ENCODE data around the gene S100A13. TPM values are rescaled to one million over a fixed set of nuclear protein-coding genes. Genes with fewer than 3 reads are reported as not detected.
A peak's percentile ranks its signal among the peaks of the same experiment; 100 is the strongest.
"Not testable (repeated sequence)": the region's sequence is repeated elsewhere in the genome, so short reads cannot be mapped to it uniquely, and the experiment has no call there.

The S100A13 gene
- polyA plus RNA-seq (2013, experiment 1 of 2) = 357 TPM
- polyA plus RNA-seq (2013, experiment 2 of 2) = 345 TPM

- 4 to 6% methylated on average over 16 to 21 of the region's 28 CpGs for WGBS, 2 experiments (ENCODE audit: insufficient coverage in 2 of 2)
- H3K4me3 ChIP-seq (ENCODE audit: extremely low read depth, insufficient read depth, low read length, poor library complexity, severe bottlenecking) = peak within 1 kb of the TSS; percentile 53
Observed at GRCh38 chr1:153626904-153627714, at the start of gene S100A13. Gene S100A13, minus strand, starts transcription at chr1:153627505. Its CDS starts 1,033 bp downstream, at chr1:153626472.

DNA sequence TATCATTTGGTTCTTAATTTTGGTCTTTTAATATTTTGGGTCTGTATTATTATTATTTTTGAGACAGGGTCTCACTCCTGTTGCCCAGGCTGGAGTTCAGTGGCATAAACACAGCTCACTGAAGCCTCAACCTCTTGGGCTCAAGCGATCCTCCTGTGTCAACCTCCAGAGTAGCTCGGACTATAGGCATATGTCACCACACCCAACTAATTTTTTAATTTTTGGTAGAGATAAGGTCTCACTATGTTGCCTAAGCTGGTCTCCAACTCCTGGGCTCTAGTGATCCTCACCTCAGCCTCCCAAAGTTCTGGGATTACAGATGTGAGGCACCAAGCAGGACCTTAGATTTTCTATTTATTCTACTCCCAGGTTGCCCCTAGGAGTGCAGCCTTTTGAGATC, 46.2 kb upstream of the S100A13 start:
- H3K36me3 ChIP-seq (ENCODE audit: control insufficient read depth, insufficient read depth, low read length) = peaks cover 16% of the 10 kb centered on the region
- WGBS, 2 experiments (ENCODE audit: insufficient coverage in 2 of 2) = no CpG with 5 or more reads among the region's 2 CpGs
- no peak overlapping the region for H3K27ac ChIP-seq (ENCODE audit: low read depth, low read length, severe bottlenecking)
- peaks cover 7% of the 10 kb centered on the region for H3K4me1 ChIP-seq (ENCODE audit: control insufficient read depth, insufficient read depth, low read length, poor library complexity, severe bottlenecking)
- H3K4me3 ChIP-seq (ENCODE audit: extremely low read depth, insufficient read depth, low read length, poor library complexity, severe bottlenecking) = no peak overlapping the region
- no peaks in the 10 kb centered on the region for H3K9me3 ChIP-seq (ENCODE audit: control insufficient read depth, low read length)

More at GRCh38 chr1:153626904-153627714, at the start of gene S100A13:
- H3K36me3 ChIP-seq (ENCODE audit: control insufficient read depth, insufficient read depth, low read length) = peaks cover 41% of the 10 kb centered on the region
- peaks cover 41% of the 10 kb centered on the region for H3K4me1 ChIP-seq (ENCODE audit: control insufficient read depth, insufficient read depth, low read length, poor library complexity, severe bottlenecking)
- H3K27ac ChIP-seq (ENCODE audit: low read depth, low read length, severe bottlenecking) = peak within 1 kb of the TSS; percentile 97
- no peaks in the 10 kb centered on the region for H3K9me3 ChIP-seq (ENCODE audit: control insufficient read depth, low read length)

- H3K36me3 ChIP-seq (ENCODE audit: control insufficient read depth, insufficient read depth, low read length) = peaks cover 33% of the 10 kb centered on the region
- 44 to 53% methylated on average over 13 to 20 of the region's 28 CpGs for WGBS, 2 experiments (ENCODE audit: insufficient coverage in 2 of 2)
- not testable (repeated sequence) for H3K4me1 ChIP-seq (ENCODE audit: control insufficient read depth, insufficient read depth, low read length, poor library complexity, severe bottlenecking); H3K9me3 ChIP-seq (ENCODE audit: control insufficient read depth, low read length)
- peak overlapping the region; percentile 50 for H3K4me3 ChIP-seq (ENCODE audit: extremely low read depth, insufficient read depth, low read length, poor library complexity, severe bottlenecking)
- peak overlapping the region; percentile 83 for H3K27ac ChIP-seq (ENCODE audit: low read depth, low read length, severe bottlenecking)
Observed at GRCh38 chr1:153671628-153672353, 44.5 kb upstream of the S100A13 start.

GRCh38 chr1:153670859-153671627, 43.7 kb upstream of the S100A13 start, which contains the start of gene ILF2:
Gene ILF2, minus strand, starts transcription at chr1:153670993. Its CDS starts 71 bp downstream, at chr1:153670922.
- Histone ChIP-seq H3K4me1 (ENCODE audit: control insufficient read depth, insufficient read depth, low read length, poor library complexity, severe bottlenecking) (peaks cover 10% of the 10 kb centered on the region), H3K27ac (ENCODE audit: low read depth, low read length, severe bottlenecking) (peak within 1 kb of the TSS; percentile 86), H3K4me3 (ENCODE audit: extremely low read depth, insufficient read depth, low read length, poor library complexity, severe bottlenecking) (peak within 1 kb of the TSS; percentile 100), H3K36me3 (ENCODE audit: control insufficient read depth, insufficient read depth, low read length) (peaks cover 41% of the 10 kb centered on the region), H3K9me3 (ENCODE audit: control insufficient read depth, low read length) (no peaks in the 10 kb centered on the region)
- 0 to 1% methylated on average over 28 to 33 of the region's 35 CpGs for WGBS, 2 experiments (ENCODE audit: insufficient coverage in 2 of 2)

DNA sequence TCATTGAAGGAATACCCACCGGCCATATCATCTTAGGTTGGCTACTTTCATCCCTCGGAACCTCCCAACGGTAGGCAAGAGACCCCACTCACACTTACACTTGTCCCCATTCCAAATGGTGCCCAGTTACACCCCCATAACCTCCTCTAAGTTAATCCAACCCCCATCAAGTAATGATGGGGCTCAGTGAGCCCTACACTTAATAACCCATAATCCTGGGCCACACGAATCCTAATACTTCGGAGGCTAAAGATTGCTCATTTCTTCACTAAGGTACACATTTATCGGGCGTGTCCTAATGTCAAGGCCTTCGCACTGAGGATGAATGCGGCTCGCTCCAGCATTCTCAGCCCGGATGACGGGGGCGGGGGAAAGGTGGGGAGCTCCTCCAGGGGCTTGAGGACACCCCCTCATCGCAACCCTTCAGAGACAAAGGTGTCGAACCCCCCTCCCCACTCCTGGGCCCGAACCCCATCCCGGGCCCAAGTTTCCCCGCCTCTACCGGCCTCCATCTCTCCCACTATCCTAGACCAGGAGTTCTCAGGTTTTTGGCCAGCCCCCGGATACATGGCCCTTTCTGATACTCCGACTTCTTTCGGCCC, 43.1 kb upstream of the S100A13 start:
- WGBS, 2 experiments (ENCODE audit: insufficient coverage in 2 of 2) = 2% methylated on average over 18 to 21 of the region's 22 CpGs
- H3K9me3 ChIP-seq (ENCODE audit: control insufficient read depth, low read length) = no peaks in the 10 kb centered on the region
- H3K4me1 ChIP-seq (ENCODE audit: control insufficient read depth, insufficient read depth, low read length, poor library complexity, severe bottlenecking) = peaks cover 10% of the 10 kb centered on the region
- H3K4me3 ChIP-seq (ENCODE audit: extremely low read depth, insufficient read depth, low read length, poor library complexity, severe bottlenecking) = peak overlapping the region; percentile 100
- peak overlapping the region; percentile 86 for H3K27ac ChIP-seq (ENCODE audit: low read depth, low read length, severe bottlenecking)
- peaks cover 48% of the 10 kb centered on the region for H3K36me3 ChIP-seq (ENCODE audit: control insufficient read depth, insufficient read depth, low read length)

DNA sequence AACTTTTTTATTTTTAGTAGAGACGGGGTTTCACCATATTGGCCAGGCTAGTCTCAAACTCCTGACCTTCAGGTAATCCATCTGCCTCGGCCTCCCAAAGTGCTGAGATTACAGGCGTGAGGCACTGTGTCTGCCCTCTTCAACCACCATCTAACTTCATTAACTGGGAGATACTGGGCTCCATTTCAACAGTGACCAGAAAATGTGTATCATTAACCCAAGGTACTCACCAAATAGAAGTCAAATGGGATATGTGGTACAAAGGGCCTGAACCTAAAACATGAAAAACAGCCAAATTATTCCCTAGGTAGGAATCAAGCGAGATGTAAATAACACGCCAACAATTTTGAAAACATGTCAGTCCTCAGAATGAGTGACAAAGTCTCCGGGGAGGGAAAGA, 42.3 kb upstream of the S100A13 start:
- Histone ChIP-seq H3K27ac (ENCODE audit: low read depth, low read length, severe bottlenecking) (no peak overlapping the region), H3K36me3 (ENCODE audit: control insufficient read depth, insufficient read depth, low read length) (peaks cover 55% of the 10 kb centered on the region), H3K4me3 (ENCODE audit: extremely low read depth, insufficient read depth, low read length, poor library complexity, severe bottlenecking) (peak overlapping the region; percentile 100), H3K4me1 (ENCODE audit: control insufficient read depth, insufficient read depth, low read length, poor library complexity, severe bottlenecking) (peaks cover 10% of the 10 kb centered on the region), H3K9me3 (ENCODE audit: control insufficient read depth, low read length) (no peaks in the 10 kb centered on the region)
- 91 to 92% methylated on average over 6 of the region's 6 CpGs for WGBS, 2 experiments (ENCODE audit: insufficient coverage in 2 of 2)

- WGBS, 2 experiments (ENCODE audit: insufficient coverage in 2 of 2) = 94 to 98% methylated on average over 6 to 7 of the region's 8 CpGs
- peaks cover 65% of the 10 kb centered on the region for H3K36me3 ChIP-seq (ENCODE audit: control insufficient read depth, insufficient read depth, low read length)
- not testable (repeated sequence) for H3K27ac ChIP-seq (ENCODE audit: low read depth, low read length, severe bottlenecking); H3K4me3 ChIP-seq (ENCODE audit: extremely low read depth, insufficient read depth, low read length, poor library complexity, severe bottlenecking); H3K4me1 ChIP-seq (ENCODE audit: control insufficient read depth, insufficient read depth, low read length, poor library complexity, severe bottlenecking); H3K9me3 ChIP-seq (ENCODE audit: control insufficient read depth, low read length)
Observed at GRCh38 chr1:153668672-153669071, 41.4 kb upstream of the S100A13 start.

DNA sequence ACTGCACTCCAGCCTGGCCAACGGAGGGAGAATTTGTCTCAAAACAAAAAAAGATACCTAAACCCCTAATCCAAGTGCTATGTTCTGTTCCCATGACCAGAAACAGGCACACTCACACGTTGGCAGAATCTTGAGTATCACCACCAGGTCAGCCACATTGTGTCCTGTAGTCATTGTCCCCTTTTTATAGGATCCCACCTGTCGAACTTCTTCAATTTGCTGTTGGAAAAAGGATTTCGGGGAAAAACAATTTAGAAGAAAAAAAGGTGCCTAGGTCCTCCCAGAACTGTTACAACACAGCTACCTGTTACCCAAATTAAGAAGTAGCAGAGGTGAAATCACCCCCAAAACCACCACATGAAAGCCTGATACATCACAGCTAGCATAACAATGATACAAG, 40.1 kb upstream of the S100A13 start:
- H3K36me3 ChIP-seq (ENCODE audit: control insufficient read depth, insufficient read depth, low read length) = peaks cover 77% of the 10 kb centered on the region
- 96 to 100% methylated on average over 2 of the region's 4 CpGs for WGBS, 2 experiments (ENCODE audit: insufficient coverage in 2 of 2)

GRCh38 chr1:153663211-153663610, 35.9 kb upstream of the S100A13 start:
- 90 to 96% methylated on average over 5 of the region's 5 CpGs for WGBS, 2 experiments (ENCODE audit: insufficient coverage in 2 of 2)
- Histone ChIP-seq H3K9me3 (ENCODE audit: control insufficient read depth, low read length) (no peaks in the 10 kb centered on the region), H3K4me1 (ENCODE audit: control insufficient read depth, insufficient read depth, low read length, poor library complexity, severe bottlenecking) (peaks cover 8% of the 10 kb centered on the region), H3K27ac (ENCODE audit: low read depth, low read length, severe bottlenecking) (no peak overlapping the region), H3K36me3 (ENCODE audit: control insufficient read depth, insufficient read depth, low read length) (peaks cover 76% of the 10 kb centered on the region), H3K4me3 (ENCODE audit: extremely low read depth, insufficient read depth, low read length, poor library complexity, severe bottlenecking) (no peak overlapping the region)

More for the DNA sequence above, 40.1 kb upstream of the S100A13 start:
- Histone ChIP-seq H3K4me3 (ENCODE audit: extremely low read depth, insufficient read depth, low read length, poor library complexity, severe bottlenecking) (no peak overlapping the region), H3K27ac (ENCODE audit: low read depth, low read length, severe bottlenecking) (no peak overlapping the region), H3K4me1 (ENCODE audit: control insufficient read depth, insufficient read depth, low read length, poor library complexity, severe bottlenecking) (peaks cover 12% of the 10 kb centered on the region), H3K9me3 (ENCODE audit: control insufficient read depth, low read length) (no peaks in the 10 kb centered on the region)

- Histone ChIP-seq H3K9me3 (ENCODE audit: control insufficient read depth, low read length) (no peaks in the 10 kb centered on the region), H3K4me1 (ENCODE audit: control insufficient read depth, insufficient read depth, low read length, poor library complexity, severe bottlenecking) (peaks cover 8% of the 10 kb centered on the region), H3K36me3 (ENCODE audit: control insufficient read depth, insufficient read depth, low read length) (peaks cover 66% of the 10 kb centered on the region), H3K27ac (ENCODE audit: low read depth, low read length, severe bottlenecking) (no peak overlapping the region), H3K4me3 (ENCODE audit: extremely low read depth, insufficient read depth, low read length, poor library complexity, severe bottlenecking) (no peak overlapping the region)
- WGBS, 2 experiments (ENCODE audit: insufficient coverage in 2 of 2) = no CpG with 5 or more reads among the region's 2 CpGs
Observed at GRCh38 chr1:153662269-153662668, 35.0 kb upstream of the S100A13 start.
